ENCODE measurements around the gene PCBP3.
"Not testable (repeated sequence)": the region's sequence is repeated elsewhere in the genome, so short reads cannot be mapped to it uniquely, and the experiment has no call there.

The PCBP3 gene

DNA sequence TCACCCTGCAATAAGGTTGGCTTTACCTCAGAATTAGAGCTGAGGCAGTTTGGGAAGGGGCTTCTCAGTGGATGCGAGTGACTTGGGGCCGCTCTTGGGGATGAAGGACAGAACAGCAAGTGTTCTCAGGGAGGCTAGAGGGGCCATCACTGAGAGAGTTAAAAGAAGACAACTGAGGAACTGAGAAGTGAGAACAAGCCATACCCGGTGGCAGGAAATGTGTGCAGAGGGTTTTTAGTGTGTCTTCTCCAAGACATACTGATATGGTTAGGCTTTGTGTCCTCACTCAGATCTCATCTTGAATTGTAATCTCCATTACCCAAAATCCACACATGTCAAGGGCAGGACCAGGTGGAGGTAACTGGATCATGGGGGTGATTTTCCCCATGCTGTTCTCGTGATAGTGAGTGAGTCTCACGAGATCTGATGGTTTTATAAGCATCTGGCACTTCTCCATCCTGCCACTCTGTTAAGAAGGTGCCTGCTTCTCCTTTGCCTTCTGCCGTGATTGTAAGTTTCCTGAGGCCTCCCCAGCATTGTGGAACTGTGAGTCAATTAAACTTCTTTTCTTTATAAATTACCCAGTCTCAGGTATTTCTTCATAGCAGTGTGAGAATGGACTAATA lies 75.8 kb downstream of the PCBP3 start:
- no peak for TF ChIP-seq CTCF (IDR thresholded peaks at IDR 0.05; ENCODE audit: low read depth, low read length)
- no peak overlapping the region for H3K4me3 ChIP-seq (ENCODE audit: low read depth, low read length)
- no peak for DNase-seq (ENCODE audit: low read depth)

DNA sequence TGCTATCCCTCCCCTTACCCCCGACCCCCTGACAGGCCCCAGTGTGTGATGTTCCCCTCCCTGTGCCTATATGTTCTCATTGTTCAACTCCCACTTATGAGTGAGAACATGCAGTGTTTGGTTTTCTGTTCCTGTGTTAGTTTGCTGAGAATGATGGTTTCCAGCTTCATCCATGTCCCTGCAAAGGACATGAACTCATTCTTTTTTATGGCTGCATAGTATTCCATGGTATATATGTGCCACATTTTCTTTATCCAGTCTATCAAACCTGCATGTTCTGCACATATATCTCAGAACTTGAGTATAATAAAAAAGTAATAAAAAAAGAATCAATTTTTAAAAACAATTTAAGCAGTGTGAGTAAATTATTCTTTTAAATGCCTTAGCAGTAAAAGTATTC lies 76.7 kb downstream of the PCBP3 start:
- DNase-seq (ENCODE audit: low read depth); H3K4me3 ChIP-seq (ENCODE audit: low read depth, low read length): not testable (repeated sequence)

GRCh38 chr21:45721671-45722070 lies 78.1 kb downstream of the PCBP3 start:
- TF ChIP-seq CTCF (IDR thresholded peaks at IDR 0.05; ENCODE audit: low read depth, low read length): no peak
- no peak for TF ChIP-seq MYC (IDR thresholded peaks at IDR 0.05; ENCODE audit: low read depth, low read length)
- no peak for TF ChIP-seq POLR2A (IDR thresholded peaks at IDR 0.05; ENCODE audit: extremely low read depth, insufficient read length)
- TF ChIP-seq, protein P1, sequence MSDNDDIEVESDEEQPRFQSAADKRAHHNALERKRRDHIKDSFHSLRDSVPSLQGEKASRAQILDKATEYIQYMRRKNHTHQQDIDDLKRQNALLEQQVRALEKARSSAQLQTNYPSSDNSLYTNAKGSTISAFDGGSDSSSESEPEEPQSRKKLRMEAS (IDR thresholded peaks at IDR 0.05; ENCODE audit: low read depth, low read length): no peak
- H3K4me3 ChIP-seq (ENCODE audit: low read depth, low read length): no peak overlapping the region
- no peak for DNase-seq (ENCODE audit: low read depth)

DNA sequence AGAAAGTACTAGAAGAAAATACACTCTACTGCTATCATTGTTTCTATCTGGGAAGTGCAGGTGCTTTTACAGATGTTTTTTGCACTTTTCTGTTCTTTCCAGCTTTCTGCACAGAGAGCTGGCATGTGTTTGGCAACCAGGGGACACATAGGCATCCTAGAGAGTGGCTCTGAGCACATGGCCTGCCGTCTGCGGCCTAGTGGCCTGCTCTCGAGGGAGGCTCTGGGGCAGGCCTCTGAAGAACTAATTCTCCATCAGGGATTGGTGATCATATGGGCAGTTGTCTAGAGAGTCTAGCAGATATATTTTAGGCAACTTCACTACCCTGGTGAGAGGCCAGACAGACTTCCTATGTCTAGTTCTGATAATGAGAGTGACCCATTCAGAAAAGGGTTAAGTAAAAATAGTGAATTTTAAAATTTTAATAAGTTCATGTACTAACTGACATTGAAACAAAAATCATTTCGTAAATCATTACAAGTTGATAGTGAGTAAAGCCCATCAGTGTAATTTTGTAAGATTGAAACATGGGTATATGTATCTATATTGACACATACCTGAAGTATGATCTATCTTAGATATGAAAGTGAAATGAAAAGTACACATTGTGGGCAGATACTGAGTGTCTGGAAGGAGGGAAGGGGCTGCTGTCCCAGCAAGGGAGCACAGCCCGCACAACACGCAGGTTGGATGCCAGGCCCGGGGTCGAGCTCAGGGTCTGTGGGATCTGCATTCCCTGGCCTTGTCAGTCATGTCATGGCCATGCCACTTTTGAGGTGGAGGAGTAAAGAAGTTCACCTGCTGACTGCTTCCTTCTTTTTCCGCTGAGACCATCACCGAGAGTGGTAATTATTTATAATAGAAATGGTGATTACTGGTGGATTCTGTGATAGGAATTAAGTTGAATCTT lies 79.8 kb downstream of the PCBP3 start:
- no peak overlapping the region for H3K4me3 ChIP-seq (ENCODE audit: low read depth, low read length)
- no peak for TF ChIP-seq CTCF (IDR thresholded peaks at IDR 0.05; ENCODE audit: low read depth, low read length)
- no peak for TF ChIP-seq MYC (IDR thresholded peaks at IDR 0.05; ENCODE audit: low read depth, low read length)
- TF ChIP-seq POLR2A (IDR thresholded peaks at IDR 0.05; ENCODE audit: extremely low read depth, insufficient read length): no peak
- TF ChIP-seq, protein P1 (IDR thresholded peaks at IDR 0.05; ENCODE audit: low read depth, low read length): 0 out of 2 replicates have a peak, but pooled peaks have one; percentile 8
- DNase-seq (ENCODE audit: low read depth): no peak

GRCh38 chr21:45724345-45724961 lies 80.9 kb downstream of the PCBP3 start:
- no peak overlapping the region for H3K4me3 ChIP-seq (ENCODE audit: low read depth, low read length)
- TF ChIP-seq CTCF (IDR thresholded peaks at IDR 0.05; ENCODE audit: low read depth, low read length) (no peak), MYC (IDR thresholded peaks at IDR 0.05; ENCODE audit: low read depth, low read length) (no peak), POLR2A (IDR thresholded peaks at IDR 0.05; ENCODE audit: extremely low read depth, insufficient read length) (no peak)
- TF ChIP-seq, protein P1 (IDR thresholded peaks at IDR 0.05; ENCODE audit: low read depth, low read length): no peak
- DNase-seq (ENCODE audit: low read depth): no peak

DNA sequence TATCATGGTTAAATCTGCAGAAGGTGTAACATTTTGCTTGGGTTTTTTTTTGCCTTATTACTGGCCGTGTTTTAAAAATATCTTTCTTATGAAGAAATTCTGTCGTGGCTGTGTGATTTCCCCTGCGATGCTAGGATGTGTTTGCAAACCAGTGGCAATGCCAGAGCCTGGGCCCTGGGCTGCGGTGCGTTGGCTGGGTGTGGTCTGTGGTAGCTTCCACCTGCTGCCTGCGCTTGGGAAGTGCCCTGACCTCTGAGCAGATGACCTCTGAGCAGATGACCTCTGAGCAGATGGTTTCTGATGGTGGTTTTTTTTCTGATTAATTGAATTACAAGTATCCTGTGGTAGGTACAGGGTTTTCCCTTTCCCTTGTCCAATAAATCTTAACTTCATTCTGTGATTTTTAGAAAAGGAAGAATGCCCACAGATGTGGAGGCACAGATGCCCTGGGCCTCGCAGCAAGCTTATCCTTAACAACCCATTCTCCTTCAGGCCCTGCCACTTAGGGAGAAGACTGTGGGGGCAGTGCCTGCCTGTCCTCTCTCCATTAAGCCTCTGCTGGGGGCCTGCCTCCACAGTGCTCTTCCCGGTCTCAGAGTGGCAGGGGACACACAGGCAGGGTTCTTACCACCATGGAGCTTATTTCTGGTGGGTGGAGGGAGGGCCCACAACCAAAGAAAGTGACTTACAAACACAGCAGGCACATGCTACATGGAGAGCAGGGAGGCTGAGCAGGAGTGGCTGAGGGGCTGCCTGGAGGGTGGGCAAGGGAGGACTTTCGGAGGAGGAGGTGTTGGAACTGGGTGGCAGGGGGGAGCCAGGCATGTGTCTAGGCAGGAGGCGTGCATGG lies 81.7 kb downstream of the PCBP3 start:
- no peak overlapping the region for H3K4me3 ChIP-seq (ENCODE audit: low read depth, low read length)
- TF ChIP-seq POLR2A (IDR thresholded peaks at IDR 0.05; ENCODE audit: extremely low read depth, insufficient read length) (no peak), MYC (IDR thresholded peaks at IDR 0.05; ENCODE audit: low read depth, low read length) (no peak), CTCF (IDR thresholded peaks at IDR 0.05; ENCODE audit: low read depth, low read length) (no peak)
- TF ChIP-seq, protein P1 (IDR thresholded peaks at IDR 0.05; ENCODE audit: low read depth, low read length): no peak
- DNase-seq (ENCODE audit: low read depth): no peak
